GM12878 (cell line): ENCODE measurements around the gene THBD. TPM values are rescaled to one million over a fixed set of nuclear protein-coding genes. Genes with fewer than 3 reads are reported as not detected.

Experiments used
- ATAC-seq: fragments of 200-7000 bp; cut with Tn5 transposase; 3 replicates; pipeline ENCODE4 v1.9.1; 2020; ENCODE audit warnings: mild to moderate bottlenecking, moderate library complexity
- BruUV-seq: library from RNA; stranded (reverse); fragments of 400-500 nt; replicated peaks from 2 replicates; lab custom pipeline; 2021; lab: Mats Ljungman, UMichigan
- CTCF ChIA-PET: fragments of 300-600 bp; sonication (Branson Sonifier 250); formaldehyde crosslinking; extraction: SDS; loops from one replicate; lab custom pipeline; 2021; ENCODE audit warnings: inconsistent platforms; lab: Yijun Ruan, JAX
- POLR2A ChIA-PET: fragments of 350-600 bp; formaldehyde crosslinking; extraction: SDS; loops from one replicate; lab custom pipeline; 2021; ENCODE audit warnings: inconsistent platforms; lab: Charles Lee
- RAD21 ChIA-PET: fragments of 300-600 bp; sonication (Branson Sonifier 250); formaldehyde crosslinking; loops from one replicate; lab custom pipeline; 2023; ENCODE audit warnings: antibody characterized with exemption; ENCODE audit not compliant: unreplicated experiment; lab: Charles Lee
- SMC1A ChIA-PET: fragments of 300-600 bp; sonication (Branson Sonifier 250); formaldehyde crosslinking; loops from one replicate; lab custom pipeline; 2023; ENCODE audit not compliant: unreplicated experiment, uncharacterized antibody; lab: Charles Lee
- DNase-seq: peaks from one replicate; pipeline ENCODE4 v3.0.0-alpha.2; 2011; ENCODE audit warnings: low read depth, low spot score
- FAIRE-seq: peaks from 3 replicates; lab custom pipeline; 2011; peaks lifted over from hg19 to GRCh38; lab: Jason Lieb, UNC
- H2AFZ ChIP-seq: 2 replicates; pipeline ENCODE4 v1.6.0; 2011; ENCODE audit warnings: low read depth, low read length, control low read depth; ENCODE audit not compliant: control insufficient read depth
- H3K27ac ChIP-seq: 2 replicates; pipeline ENCODE4 v1.5.1; 2011; ENCODE audit warnings: control low read depth; ENCODE audit not compliant: control insufficient read depth, insufficient read depth
- H3K27me3 ChIP-seq, 2 experiments: replicated peaks in 1 of 2; 2 replicates each; pipeline versions ENCODE4 v1.6.0 to v1.6.1; 2011; ENCODE audit warnings: low read length in 1 of 2; ENCODE audit not compliant: control insufficient read depth in 2 of 2, insufficient read depth in 2 of 2
- H3K36me3 ChIP-seq, 2 experiments: 2 replicates each; pipeline ENCODE4 v1.5.1; 2011; ENCODE audit warnings: low read length in 1 of 2; ENCODE audit not compliant: control insufficient read depth in 2 of 2, insufficient read depth in 2 of 2
- H3K4me1 ChIP-seq: 2 replicates; pipeline ENCODE4 v1.6.1; 2011; ENCODE audit warnings: mild to moderate bottlenecking, low read length, moderate library complexity, mixed read lengths; ENCODE audit not compliant: control insufficient read depth, insufficient read depth
- H3K4me2 ChIP-seq: 2 replicates; pipeline ENCODE4 v1.6.0; 2011; ENCODE audit warnings: control low read depth; ENCODE audit not compliant: control insufficient read depth, insufficient read depth
- H3K4me3 ChIP-seq: fragments of 200-600 bp; sonication (generic); 2 replicates; pipeline ENCODE4 v1.5.1; 2016
- H3K79me2 ChIP-seq: 2 replicates; pipeline ENCODE4 v1.6.0; 2011; ENCODE audit warnings: low read length; ENCODE audit not compliant: control insufficient read depth, insufficient read depth
- H3K9ac ChIP-seq: 2 replicates; pipeline ENCODE4 v1.8.0; 2011; ENCODE audit warnings: low read length, control low read depth, mixed read lengths; ENCODE audit not compliant: control insufficient read depth, insufficient read depth
- H3K9me3 ChIP-seq: replicated peaks from 3 replicates; pipeline ENCODE4 v1.5.1; 2011; ENCODE audit warnings: mild to moderate bottlenecking, low read length; ENCODE audit not compliant: control insufficient read depth, insufficient read depth
- H4K20me1 ChIP-seq: 2 replicates; pipeline ENCODE4 v1.6.0; 2011; ENCODE audit not compliant: control insufficient read depth, insufficient read depth
- CTCF ChIP-seq, 3 experiments: IDR thresholded peaks in 2 of 3; conservative IDR thresholded peaks in 1 of 3; 2 replicates each; pipeline ENCODE4 v1.5.1; 2011; ENCODE audit warnings: low read depth in 3 of 3, low read length in 3 of 3, mild to moderate bottlenecking in 3 of 3, control low read depth in 2 of 3, moderate library complexity in 2 of 3, inconsistent platforms in 1 of 3, mixed read lengths in 1 of 3; ENCODE audit not compliant: control insufficient read depth in 2 of 3, insufficient read depth in 1 of 3; ENCODE audit errors: extremely low read depth in 1 of 3
- SIX5 ChIP-seq: IDR thresholded peaks from 2 replicates; pipeline ENCODE4 v1.6.1; 2011; ENCODE audit warnings: mild to moderate bottlenecking, low read depth, low read length, moderate library complexity; ENCODE audit not compliant: severe bottlenecking
- TCF12 ChIP-seq: IDR thresholded peaks from 2 replicates; pipeline ENCODE4 v1.6.1; 2011; ENCODE audit warnings: low read depth, mild to moderate bottlenecking, low read length
- WGBS: methylation state at CpG from one replicate; pipeline ENCODE4 v1.1.6; 2016; ENCODE audit warnings: low lambda C conversion rate; ENCODE audit not compliant: insufficient replicate concordance, insufficient coverage; ENCODE audit errors: missing lambda C conversion rate; 5-methylcytosine and 5-hydroxymethylcytosine counted together
- in situ Hi-C: fragments of 300-500 bp; cut with MboI; formaldehyde crosslinking; loops from 9 replicates; pipeline ENCODE4 v1.14.3; 2018; ENCODE audit warnings: mixed read lengths
- intact Hi-C: fragments of 100-400 bp; cut with micrococcal nuclease; formaldehyde crosslinking; loops from one replicate; pipeline ENCODE4 v1.14.2; 2022; ENCODE audit not compliant: unreplicated experiment
- polyA plus RNA-seq, 11 experiments: library from polyadenylated mRNA; depleted of rRNA in 4 of 11; unstranded in 6 of 11; stranded (reverse) in 5 of 11; fragments of >200 nt; fragmentation: Nextera tagmentation in 4 of 11; fragmentation: Illumina TruSeq in 1 of 11; extraction: Ambion mirVana in 4 of 11; extraction: Trizol in 1 of 11; gene quantifications; 1 replicate in 1 of 11; 2 replicates in 10 of 11; pipeline versions ENCODE4 v1.2.1 to v1.2.3, GENCODE V29; 2011 to 2016; ENCODE audit warnings: inconsistent platforms in 2 of 11, missing spikeins in 2 of 11, low read depth in 1 of 11
- total RNA-seq, 4 experiments: library from RNA; depleted of rRNA in 3 of 4; stranded (reverse); fragments of >200 nt in 3 of 4; fragmentation: Illumina TruSeq in 1 of 4; extraction: Trizol in 1 of 4; gene quantifications; 2 replicates each; pipeline versions ENCODE4 v1.2.1 to v1.2.3, GENCODE V29; 2013 to 2021
- TF ChIP-seq, protein P1 (sequence below): fragments of 450-650 bp; IDR thresholded peaks from 2 replicates; pipeline ENCODE4 v1.6.1; 2016; ENCODE audit warnings: mild to moderate bottlenecking

THBD gene
- total and polyA plus RNA-seq, 10 of the 15 experiments (the other 5 are each of a cell fraction or from before 2014, with no cell fraction given): not detected

DNA sequence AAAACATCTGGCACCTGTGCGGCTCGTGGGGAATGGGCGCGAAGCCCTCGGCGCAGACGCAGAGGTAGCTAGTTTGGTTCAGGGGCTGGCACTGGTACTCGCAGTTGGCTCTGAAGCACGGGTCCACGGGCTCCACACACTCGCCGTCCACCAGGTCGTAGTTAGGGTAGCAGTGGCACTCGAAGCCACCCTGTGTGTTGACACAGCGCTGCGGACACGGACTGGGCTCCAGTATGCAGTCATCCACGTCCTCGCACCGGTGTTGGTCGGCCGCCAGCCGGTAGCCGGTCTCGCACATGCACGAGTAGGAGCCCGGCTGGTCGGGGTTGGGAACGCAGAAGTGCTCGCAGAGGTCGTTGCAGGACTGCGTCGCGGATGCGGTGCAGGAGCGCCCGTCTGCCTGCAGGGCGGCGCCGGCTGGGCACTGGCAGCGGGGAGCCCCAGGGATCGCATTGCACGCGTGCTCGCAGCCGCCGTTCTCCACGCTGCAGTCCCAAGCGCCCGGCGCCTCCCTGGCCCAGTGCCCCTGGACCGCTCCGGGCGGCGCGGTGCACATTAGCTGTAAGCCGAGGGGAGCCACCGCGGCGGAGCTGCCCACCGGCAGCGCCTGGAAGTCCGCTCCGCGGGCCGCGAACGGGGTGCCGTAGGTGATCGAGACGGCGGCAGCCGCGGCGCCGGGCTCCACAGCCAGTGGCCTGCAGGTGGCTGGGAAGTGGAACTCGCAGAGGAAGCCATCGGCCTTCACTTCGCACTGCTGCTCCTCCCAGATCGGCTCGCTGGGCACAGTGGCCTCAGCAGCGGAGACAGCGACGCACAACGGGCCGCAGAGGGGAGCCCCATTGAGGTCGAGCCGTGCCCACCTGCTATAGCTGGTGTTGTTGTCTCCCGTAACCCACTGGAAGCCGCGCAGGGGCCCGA is 930 bp downstream of the THBD start:
- Histone ChIP-seq H3K36me3 (no peaks in the 10 kb centered on the region; a peak in 1 of 4 replicates), H4K20me1 (no peaks in the 10 kb centered on the region), H3K4me1 (no peaks in the 10 kb centered on the region), H3K9me3 (no peaks in the 10 kb centered on the region; the same call in 2 of the 3 replicates), H3K79me2 (no peaks in the 10 kb centered on the region), H3K4me3 (no peak overlapping the region), H3K27me3 (peaks cover 8 to 11% of the 10 kb centered on the region in 2 experiments), H2AFZ (no peak overlapping the region), H3K4me2 (no peak overlapping the region), H3K9ac (no peak overlapping the region), H3K27ac (no peak overlapping the region)
- ATAC-seq (peak; percentile 57), DNase-seq (no peak), FAIRE-seq (no peak)
- ChIA-PET RAD21 (interaction anchor here (3.4 to 3.5 kb wide), 2 partner anchors 152 to 186 kb away, joined by 20 to 25 read pairs; no protein-coding TSS in a partner anchor), CTCF (interaction anchor here (1.5 kb wide), 1 partner anchor 187 kb away, joined by 4 read pairs; no protein-coding TSS in a partner anchor), POLR2A (no interaction called here), SMC1A (no interaction called here)
- intact Hi-C loops (no loop called here), in situ Hi-C loops (no loop called here)
- TF ChIP-seq, protein P1, sequence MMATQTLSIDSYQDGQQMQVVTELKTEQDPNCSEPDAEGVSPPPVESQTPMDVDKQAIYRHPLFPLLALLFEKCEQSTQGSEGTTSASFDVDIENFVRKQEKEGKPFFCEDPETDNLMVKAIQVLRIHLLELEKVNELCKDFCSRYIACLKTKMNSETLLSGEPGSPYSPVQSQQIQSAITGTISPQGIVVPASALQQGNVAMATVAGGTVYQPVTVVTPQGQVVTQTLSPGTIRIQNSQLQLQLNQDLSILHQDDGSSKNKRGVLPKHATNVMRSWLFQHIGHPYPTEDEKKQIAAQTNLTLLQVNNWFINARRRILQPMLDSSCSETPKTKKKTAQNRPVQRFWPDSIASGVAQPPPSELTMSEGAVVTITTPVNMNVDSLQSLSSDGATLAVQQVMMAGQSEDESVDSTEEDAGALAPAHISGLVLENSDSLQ: no peak
- TF ChIP-seq TCF12: no peak
- no peak for TF ChIP-seq SIX5
- peak in 2 of 3 experiments; percentile 19 to 24; a peak in 3 of 6 replicates for TF ChIP-seq CTCF (IDR thresholded peaks at IDR 0.05 in 2 of 3, conservative IDR thresholded peaks at IDR 0.05 in 1 of 3; ENCODE audit: control insufficient read depth in 2 of 3, extremely low read depth in 1 of 3, insufficient read depth in 1 of 3, low read depth in 3 of 3, low read length in 3 of 3)
- BruUV-seq: no TSS peak
- WGBS: 25% methylated on average over 77 of the region's 92 CpGs
